Right atrium auricular region (tissue), 2 donors: ENCODE results near the gene RCBTB1. TPM values are rescaled to one million over a fixed set of nuclear protein-coding genes. Genes with fewer than 3 reads are reported as not detected.

ENCODE experiments used
- DNase-seq: peaks from one replicate; pipeline ENCODE4 v3.0.0-alpha.2; 2019; ENCODE audit warnings: low spot score
- H3K27ac ChIP-seq, 2 donors: fragments of 200-600 bp; sonication (generic); 1 replicate in 1 of 2; 2 replicates in 1 of 2; pipeline ENCODE4 v1.5.1; 2016 to 2019
- H3K27me3 ChIP-seq, 2 donors: fragments of 200-600 bp; sonication (generic); one replicate each; pipeline versions ENCODE4 v1.5.1 to v1.6.0; 2017 to 2019
- H3K36me3 ChIP-seq: fragments of 200-600 bp; sonication (generic); one replicate; pipeline ENCODE4 v1.5.1; 2016
- H3K4me1 ChIP-seq, 2 donors: fragments of 200-600 bp; sonication (generic); one replicate each; pipeline versions ENCODE4 v1.5.1 to v1.6.0; 2017 to 2019
- H3K4me3 ChIP-seq, 2 donors: fragments of 200-600 bp; sonication (generic); 1 replicate in 1 of 2; 2 replicates in 1 of 2; pipeline ENCODE4 v1.5.1; 2017 to 2019; ENCODE audit warnings: mild to moderate bottlenecking in 1 of 2, moderate library complexity in 1 of 2
- H3K9me3 ChIP-seq, 2 donors: fragments of 200-600 bp; sonication (generic); one replicate each; pipeline ENCODE4 v1.5.1; 2019
- total RNA-seq, 2 donors: library from RNA; depleted of rRNA; stranded (reverse); fragments of >200 nt; gene quantifications; one replicate each; pipeline ENCODE4 v1.1.0, GENCODE V29; 2016
- TF ChIP-seq, protein P1 (sequence below), 2 donors: fragments of 200-600 bp; sonication (generic); IDR thresholded peaks; one replicate each; pipeline ENCODE4 v1.5.1; 2019; ENCODE audit warnings: antibody characterized with exemption in 2 of 2

The RCBTB1 gene
- total RNA-seq, 2 donors from 2014 or later, result 8.9 to 19.6 TPM

GRCh38 chr13:49524740-49525501 is 60.4 kb downstream of the RCBTB1 start:
- Histone ChIP-seq H3K36me3 (no peaks in the 10 kb centered on the region), H3K4me3 (no peak overlapping the region), H3K27me3 (no peaks in the 10 kb centered on the region), H3K27ac (no peak overlapping the region), H3K9me3 (no peaks in the 10 kb centered on the region), H3K4me1 (no peaks in the 10 kb centered on the region)
- TF ChIP-seq, protein P1, sequence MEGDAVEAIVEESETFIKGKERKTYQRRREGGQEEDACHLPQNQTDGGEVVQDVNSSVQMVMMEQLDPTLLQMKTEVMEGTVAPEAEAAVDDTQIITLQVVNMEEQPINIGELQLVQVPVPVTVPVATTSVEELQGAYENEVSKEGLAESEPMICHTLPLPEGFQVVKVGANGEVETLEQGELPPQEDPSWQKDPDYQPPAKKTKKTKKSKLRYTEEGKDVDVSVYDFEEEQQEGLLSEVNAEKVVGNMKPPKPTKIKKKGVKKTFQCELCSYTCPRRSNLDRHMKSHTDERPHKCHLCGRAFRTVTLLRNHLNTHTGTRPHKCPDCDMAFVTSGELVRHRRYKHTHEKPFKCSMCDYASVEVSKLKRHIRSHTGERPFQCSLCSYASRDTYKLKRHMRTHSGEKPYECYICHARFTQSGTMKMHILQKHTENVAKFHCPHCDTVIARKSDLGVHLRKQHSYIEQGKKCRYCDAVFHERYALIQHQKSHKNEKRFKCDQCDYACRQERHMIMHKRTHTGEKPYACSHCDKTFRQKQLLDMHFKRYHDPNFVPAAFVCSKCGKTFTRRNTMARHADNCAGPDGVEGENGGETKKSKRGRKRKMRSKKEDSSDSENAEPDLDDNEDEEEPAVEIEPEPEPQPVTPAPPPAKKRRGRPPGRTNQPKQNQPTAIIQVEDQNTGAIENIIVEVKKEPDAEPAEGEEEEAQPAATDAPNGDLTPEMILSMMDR (IDR thresholded peaks at IDR 0.05), result no peak
- no peak for DNase-seq

GRCh38 chr13:49521224-49521623 is 64.1 kb downstream of the RCBTB1 start:
- TF ChIP-seq, protein P1 (IDR thresholded peaks at IDR 0.05), result no peak
- H3K4me3 ChIP-seq, result no peak overlapping the region
- no peaks in the 10 kb centered on the region for H3K9me3 ChIP-seq
- H3K27ac ChIP-seq, result peak overlapping the region in 1 of 2 donors; percentile 28
- H3K4me1 ChIP-seq, result peaks cover 0 to 11% of the 10 kb centered on the region in 2 donors
- no peaks in the 10 kb centered on the region for H3K36me3 ChIP-seq
- H3K27me3 ChIP-seq, result no peaks in the 10 kb centered on the region
- no peak for DNase-seq

DNA sequence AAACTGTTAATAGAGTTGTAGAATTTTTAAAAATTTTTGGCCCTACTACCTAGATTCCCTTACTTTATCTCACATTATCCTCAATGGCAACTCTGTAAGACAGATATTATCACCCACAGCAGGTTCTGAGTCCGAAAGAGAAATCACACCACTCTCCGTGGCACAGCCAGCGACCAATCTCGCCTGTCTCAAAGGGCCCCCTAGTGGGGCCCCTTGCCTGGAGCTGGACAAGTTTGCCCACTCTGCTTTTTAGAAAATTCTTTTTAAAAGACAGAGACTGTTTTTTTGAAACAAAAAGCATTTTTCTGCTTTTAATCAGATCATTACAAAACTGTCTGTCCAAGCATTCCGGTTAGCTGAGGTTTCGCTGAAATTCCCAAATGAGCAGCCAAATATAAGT is 67.9 kb downstream of the RCBTB1 start:
- Histone ChIP-seq H3K36me3 (peaks cover 23% of the 10 kb centered on the region), H3K27me3 (no peaks in the 10 kb centered on the region), H3K27ac (no peak overlapping the region), H3K4me1 (peaks cover 0 to 11% of the 10 kb centered on the region in 2 donors), H3K9me3 (no peaks in the 10 kb centered on the region), H3K4me3 (no peak overlapping the region)
- no peak for DNase-seq
- TF ChIP-seq, protein P1 (IDR thresholded peaks at IDR 0.05), result peak in 1 of 2 donors; percentile 58

- H3K4me3 ChIP-seq, result no peak overlapping the region
- DNase-seq, result no peak
- peaks cover 23% of the 10 kb centered on the region for H3K36me3 ChIP-seq
- TF ChIP-seq, protein P1 (IDR thresholded peaks at IDR 0.05), result no peak
- no peak overlapping the region for H3K27ac ChIP-seq
- no peaks in the 10 kb centered on the region for H3K9me3 ChIP-seq
- peaks cover 0 to 11% of the 10 kb centered on the region in 2 donors for H3K4me1 ChIP-seq
- H3K27me3 ChIP-seq, result no peaks in the 10 kb centered on the region
These were observed 68.9 kb downstream of the RCBTB1 start for GRCh38 chr13:49516467-49516866.

GRCh38 chr13:49512578-49512977 is 72.8 kb downstream of the RCBTB1 start:
- Histone ChIP-seq H3K27me3 (no peaks in the 10 kb centered on the region), H3K4me3 (no peak overlapping the region), H3K9me3 (no peaks in the 10 kb centered on the region), H3K36me3 (peaks cover 23% of the 10 kb centered on the region), H3K4me1 (peaks cover 0 to 11% of the 10 kb centered on the region in 2 donors), H3K27ac (no peak overlapping the region)
- TF ChIP-seq, protein P1 (IDR thresholded peaks at IDR 0.05), result no peak
- DNase-seq, result no peak

DNA sequence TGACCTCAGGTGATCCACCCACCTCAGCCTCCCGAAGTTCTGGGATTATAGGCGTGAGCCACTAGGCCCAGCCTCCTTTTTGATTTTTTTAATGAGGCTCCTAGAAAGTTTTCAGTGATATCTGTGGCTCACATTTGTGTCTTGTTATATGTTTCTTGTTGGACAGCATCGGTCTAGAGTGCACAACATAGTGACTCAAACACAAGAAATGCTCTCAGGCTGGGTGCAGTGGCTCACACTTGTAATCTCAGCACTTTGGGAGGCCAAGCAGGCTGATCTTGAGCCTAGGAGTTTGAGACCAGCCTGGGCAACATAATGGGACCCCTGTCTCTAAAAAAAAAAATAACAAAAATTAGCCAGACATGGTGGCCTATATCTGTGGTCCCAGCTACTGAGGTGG is 81.4 kb downstream of the RCBTB1 start:
- no peaks in the 10 kb centered on the region for H3K27me3 ChIP-seq
- TF ChIP-seq, protein P1 (IDR thresholded peaks at IDR 0.05), result no peak

More for the DNA sequence above, 81.4 kb downstream of the RCBTB1 start:
- H3K36me3 ChIP-seq, result no peaks in the 10 kb centered on the region
- no peaks in the 10 kb centered on the region for H3K9me3 ChIP-seq
- H3K4me1 ChIP-seq, result no peaks in the 10 kb centered on the region
- H3K27ac ChIP-seq, result no peak overlapping the region
- DNase-seq, result no peak
- no peak overlapping the region for H3K4me3 ChIP-seq
